Lower leg skin (tissue), 3 donors: ENCODE data around the gene LRRC74B.

Experiments
- POLR2A ChIP-seq, 2 donors: fragments of 450-650 bp; IDR thresholded peaks; one replicate each; pipeline ENCODE4 v1.6.1; 2016 to 2017; ENCODE audit warnings: antibody characterized with exemption in 2 of 2, mild to moderate bottlenecking in 1 of 2, moderate library complexity in 1 of 2
- TF ChIP-seq, protein P1 (sequence below), 3 donors: fragments of 450-650 bp; IDR thresholded peaks; one replicate each; pipeline ENCODE4 v1.5.1; 2016; ENCODE audit warnings: antibody characterized with exemption in 3 of 3, mild to moderate bottlenecking in 3 of 3, moderate library complexity in 2 of 3

DNA sequence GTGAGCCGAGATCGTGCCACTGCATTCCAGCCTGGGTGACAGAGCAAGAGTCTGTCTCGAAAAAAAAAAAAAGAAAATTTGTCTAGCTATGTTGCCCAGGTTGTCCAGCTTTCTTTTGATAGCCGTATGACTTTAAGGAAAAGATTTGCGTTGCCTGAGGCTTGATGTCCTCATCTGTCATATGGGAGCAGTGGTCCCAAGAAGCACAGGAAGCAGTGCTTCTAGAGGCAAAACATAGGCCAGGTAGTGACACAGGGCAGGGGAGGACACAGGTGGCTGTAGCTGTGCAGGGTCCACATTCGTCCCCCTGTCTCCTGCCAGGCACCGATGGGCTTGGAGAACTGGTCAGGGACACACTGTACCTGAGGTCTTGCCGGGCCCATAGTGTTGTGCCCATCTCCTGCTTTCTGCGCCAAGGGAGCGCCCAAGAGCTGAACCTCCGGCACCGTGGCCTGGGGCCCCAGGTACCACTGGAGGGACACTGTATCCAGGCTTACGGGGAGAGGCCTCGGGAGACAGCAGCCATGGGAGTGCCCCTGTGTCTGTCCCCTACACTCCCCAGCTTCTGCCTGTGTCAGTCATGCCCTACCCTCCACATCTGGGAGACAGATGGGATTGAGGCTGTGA, 1.4 kb downstream of the LRRC74B start:
- TF ChIP-seq, protein P1, sequence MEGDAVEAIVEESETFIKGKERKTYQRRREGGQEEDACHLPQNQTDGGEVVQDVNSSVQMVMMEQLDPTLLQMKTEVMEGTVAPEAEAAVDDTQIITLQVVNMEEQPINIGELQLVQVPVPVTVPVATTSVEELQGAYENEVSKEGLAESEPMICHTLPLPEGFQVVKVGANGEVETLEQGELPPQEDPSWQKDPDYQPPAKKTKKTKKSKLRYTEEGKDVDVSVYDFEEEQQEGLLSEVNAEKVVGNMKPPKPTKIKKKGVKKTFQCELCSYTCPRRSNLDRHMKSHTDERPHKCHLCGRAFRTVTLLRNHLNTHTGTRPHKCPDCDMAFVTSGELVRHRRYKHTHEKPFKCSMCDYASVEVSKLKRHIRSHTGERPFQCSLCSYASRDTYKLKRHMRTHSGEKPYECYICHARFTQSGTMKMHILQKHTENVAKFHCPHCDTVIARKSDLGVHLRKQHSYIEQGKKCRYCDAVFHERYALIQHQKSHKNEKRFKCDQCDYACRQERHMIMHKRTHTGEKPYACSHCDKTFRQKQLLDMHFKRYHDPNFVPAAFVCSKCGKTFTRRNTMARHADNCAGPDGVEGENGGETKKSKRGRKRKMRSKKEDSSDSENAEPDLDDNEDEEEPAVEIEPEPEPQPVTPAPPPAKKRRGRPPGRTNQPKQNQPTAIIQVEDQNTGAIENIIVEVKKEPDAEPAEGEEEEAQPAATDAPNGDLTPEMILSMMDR (IDR thresholded peaks at IDR 0.05) = no peak
- TF ChIP-seq POLR2A (IDR thresholded peaks at IDR 0.05) = no peak
